Heart left ventricle (tissue), 16 donors: Measurements from ENCODE around the gene PPIF. TPM values are rescaled to one million over a fixed set of nuclear protein-coding genes. Genes with fewer than 3 reads are reported as not detected.

Experiments
- ATAC-seq, 4 donors: fragments of 200-7000 bp; cut with Tn5 transposase; one replicate each; pipeline ENCODE4 v1.9.1; 2020 to 2022; ENCODE audit warnings: moderate library complexity in 4 of 4, mild to moderate bottlenecking in 3 of 4, moderate number of reproducible peaks in 1 of 4
- DNase-seq, 5 donors: peaks; one replicate each; pipeline ENCODE4 v3.0.0-alpha.2; 2020
- H3K27ac ChIP-seq, 12 donors: fragments of 200-600 bp; sonication (generic) in 4 of 12; one replicate each; pipeline versions ENCODE4 v1.5.0 to v1.8.0; 2016 to 2022; ENCODE audit warnings: mild to moderate bottlenecking in 2 of 12
- H3K27me3 ChIP-seq, 9 donors: fragments of 200-600 bp; sonication (generic) in 2 of 9; one replicate each; pipeline versions ENCODE4 v1.5.1 to v1.8.0; 2016 to 2022; ENCODE audit warnings: mild to moderate bottlenecking in 3 of 9
- H3K36me3 ChIP-seq, 9 donors: fragments of 200-600 bp; sonication (generic) in 2 of 9; one replicate each; pipeline versions ENCODE4 v1.5.0 to v1.8.0; 2018 to 2022; ENCODE audit warnings: mild to moderate bottlenecking in 2 of 9
- H3K4me1 ChIP-seq, 12 donors: fragments of 200-600 bp; sonication (generic) in 4 of 12; one replicate each; pipeline versions ENCODE4 v1.5.0 to v1.8.0; 2016 to 2022; ENCODE audit warnings: mild to moderate bottlenecking in 3 of 12
- H3K4me3 ChIP-seq, 12 donors: fragments of 200-600 bp; sonication (generic) in 4 of 12; one replicate each; pipeline versions ENCODE4 v1.5.0 to v1.8.0; 2017 to 2022; ENCODE audit warnings: mild to moderate bottlenecking in 9 of 12, moderate library complexity in 4 of 12
- H3K9me3 ChIP-seq, 12 donors: fragments of 200-600 bp; sonication (generic) in 4 of 12; one replicate each; pipeline versions ENCODE4 v1.5.0 to v1.8.0; 2016 to 2022; ENCODE audit warnings: mild to moderate bottlenecking in 1 of 12
- POLR2A ChIP-seq, 2 donors: fragments of 450-650 bp; IDR thresholded peaks; one replicate each; pipeline ENCODE4 v1.6.1; 2017; ENCODE audit warnings: antibody characterized with exemption in 2 of 2, mild to moderate bottlenecking in 2 of 2, moderate library complexity in 2 of 2
- WGBS, 4 donors: extraction: QIAGEN DNeasy Blood & Tissue Kit in 2 of 4; methylation state at CpG; one replicate each; pipeline versions ENCODE4 v1.1.5 to v1.1.7; 2013 to 2018; 5-methylcytosine and 5-hydroxymethylcytosine counted together
- intact Hi-C, 10 donors: fragments of 100-400 bp; cut with DNase I; formaldehyde crosslinking; loops; one replicate each; pipeline versions ENCODE4 v1.11.1 to v1.14.2; 2022
- polyA plus RNA-seq, 2 donors: library from polyadenylated mRNA; stranded (reverse); fragments of 200-250 nt; gene quantifications; one replicate each; pipeline ENCODE4 v1.2.3, GENCODE V29; 2013
- total RNA-seq, 9 donors: library from RNA; depleted of rRNA in 2 of 9; stranded (reverse); fragments of >200 nt in 2 of 9; fragmentation: NEBNext Ultra II Directional in 3 of 9; extraction: Animal tissue kit (Norgen Biotek cat#: 25700) in 3 of 9; gene quantifications; one replicate each; pipeline versions ENCODE4 v1.1.0 to v1.2.4, GENCODE V29; 2016 to 2023
- TF ChIP-seq, protein P1 (sequence below), 12 donors: fragments of 200-600 bp; sonication (generic) in 4 of 12; IDR thresholded peaks; one replicate each; pipeline versions ENCODE4 v1.5.0 to v1.8.0; 2018 to 2022; ENCODE audit warnings: antibody characterized with exemption in 12 of 12, mild to moderate bottlenecking in 5 of 12
- donor health status: ischemic (EF 13 %, LVEDD 7.1; RV severe dilation, severe dysfunction).
- donor health status: healthy with polysubstance abuse.
- donor health status: DM: no; HTN: yes; CAD: no.
- donor health status: DM: no; HTN: no; CAD: no.
- donor health status: ischemic (EF 25% LVEDD 6.9; RV normal size, moderate dysfunction).
- donor health status: ischemic (EF 25% LVEDD 5.7; RV mildly dilated, moderate dysfunction).
- donor health status: healthy.
- donor health status: DM: yes; HTN: yes; CAD: no.
- donor health status: ischemic (EF 35%, LVEDD 5.7; RV mildly dilated, moderate dysfunction).
- donor health status: nonischemic (EF 11% LVEDD 7.7; RV severe dilation, severe dysfunction).
- donor health status: DM: yes; HTN: yes; CAD: no.
- donor health status: PGD.
- donor health status: ischemic (EF 29% LVEDD 5.4; RV normal size, mild dysfunction).
- donor health status: nonischemic (EF 23%, LVEDD 6.1; RV moderate dilation, normal function).

The PPIF gene
- total and polyA plus RNA-seq, 11 donors = 82.8 to 193 (median 128) TPM

DNA sequence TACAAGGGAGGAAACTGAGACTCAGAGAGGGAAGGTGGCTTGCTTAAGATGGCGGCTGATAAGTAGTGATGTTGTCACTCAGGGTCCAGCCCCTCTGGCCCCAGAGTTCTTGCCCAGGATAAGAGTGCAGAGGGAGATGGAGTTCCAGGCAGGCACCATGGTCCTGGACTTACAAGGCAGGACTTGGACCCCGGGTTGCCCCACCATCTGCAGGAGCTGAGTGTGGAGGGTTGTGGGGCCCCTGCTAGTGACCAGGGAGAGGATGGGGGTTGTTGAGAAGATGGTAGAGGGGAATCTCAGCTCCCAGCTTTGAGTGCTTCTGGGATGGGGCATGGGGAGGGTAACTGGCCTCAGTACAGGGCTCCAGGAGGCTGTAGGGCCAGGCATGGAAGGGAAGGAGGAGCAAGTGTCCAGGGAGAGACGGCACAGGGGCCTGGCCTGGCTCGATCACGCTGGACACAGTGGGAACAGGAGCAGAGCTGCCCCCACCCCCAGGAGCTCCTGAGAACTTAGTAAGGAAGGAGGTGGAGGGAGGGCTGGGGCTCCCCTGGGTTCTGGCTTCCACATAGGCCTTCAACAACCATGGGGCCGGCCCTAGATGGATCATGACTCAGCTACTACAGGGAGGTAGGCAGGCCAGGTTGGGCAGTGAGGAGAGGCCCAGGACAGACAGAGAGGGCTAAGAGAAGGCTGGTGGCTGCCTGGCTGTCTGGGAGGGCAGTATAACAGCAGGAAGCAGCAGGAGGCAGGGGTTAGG is 28.2 kb downstream of the PPIF start:
- ATAC-seq (no peak), DNase-seq (peak in 2 of 5 donors; percentile 24 to 29)
- Histone ChIP-seq H3K4me3 (no peak overlapping the region), H3K9me3 (peaks cover 0 to 15% (median 0%) of the 10 kb centered on the region in 12 donors), H3K27me3 (no peaks in the 10 kb centered on the region), H3K36me3 (no peaks in the 10 kb centered on the region), H3K27ac (no peak overlapping the region), H3K4me1 (peaks cover 2 to 26% (median 20%) of the 10 kb centered on the region in 12 donors)
- no peak for TF ChIP-seq POLR2A (IDR thresholded peaks at IDR 0.05)
- TF ChIP-seq, protein P1, sequence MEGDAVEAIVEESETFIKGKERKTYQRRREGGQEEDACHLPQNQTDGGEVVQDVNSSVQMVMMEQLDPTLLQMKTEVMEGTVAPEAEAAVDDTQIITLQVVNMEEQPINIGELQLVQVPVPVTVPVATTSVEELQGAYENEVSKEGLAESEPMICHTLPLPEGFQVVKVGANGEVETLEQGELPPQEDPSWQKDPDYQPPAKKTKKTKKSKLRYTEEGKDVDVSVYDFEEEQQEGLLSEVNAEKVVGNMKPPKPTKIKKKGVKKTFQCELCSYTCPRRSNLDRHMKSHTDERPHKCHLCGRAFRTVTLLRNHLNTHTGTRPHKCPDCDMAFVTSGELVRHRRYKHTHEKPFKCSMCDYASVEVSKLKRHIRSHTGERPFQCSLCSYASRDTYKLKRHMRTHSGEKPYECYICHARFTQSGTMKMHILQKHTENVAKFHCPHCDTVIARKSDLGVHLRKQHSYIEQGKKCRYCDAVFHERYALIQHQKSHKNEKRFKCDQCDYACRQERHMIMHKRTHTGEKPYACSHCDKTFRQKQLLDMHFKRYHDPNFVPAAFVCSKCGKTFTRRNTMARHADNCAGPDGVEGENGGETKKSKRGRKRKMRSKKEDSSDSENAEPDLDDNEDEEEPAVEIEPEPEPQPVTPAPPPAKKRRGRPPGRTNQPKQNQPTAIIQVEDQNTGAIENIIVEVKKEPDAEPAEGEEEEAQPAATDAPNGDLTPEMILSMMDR (IDR thresholded peaks at IDR 0.05) = no peak
- intact Hi-C loops = loop anchor here in 8 of 10 donors (1.0 to 10.0 kb wide), 7 partner anchors 72 to 229 kb away; partner anchors contain the start of gene ZCCHC24 (in 1 of the 8)
- 83 to 87% (median 85%) methylated on average over 6 of the region's 6 CpGs for WGBS, 4 donors

DNA sequence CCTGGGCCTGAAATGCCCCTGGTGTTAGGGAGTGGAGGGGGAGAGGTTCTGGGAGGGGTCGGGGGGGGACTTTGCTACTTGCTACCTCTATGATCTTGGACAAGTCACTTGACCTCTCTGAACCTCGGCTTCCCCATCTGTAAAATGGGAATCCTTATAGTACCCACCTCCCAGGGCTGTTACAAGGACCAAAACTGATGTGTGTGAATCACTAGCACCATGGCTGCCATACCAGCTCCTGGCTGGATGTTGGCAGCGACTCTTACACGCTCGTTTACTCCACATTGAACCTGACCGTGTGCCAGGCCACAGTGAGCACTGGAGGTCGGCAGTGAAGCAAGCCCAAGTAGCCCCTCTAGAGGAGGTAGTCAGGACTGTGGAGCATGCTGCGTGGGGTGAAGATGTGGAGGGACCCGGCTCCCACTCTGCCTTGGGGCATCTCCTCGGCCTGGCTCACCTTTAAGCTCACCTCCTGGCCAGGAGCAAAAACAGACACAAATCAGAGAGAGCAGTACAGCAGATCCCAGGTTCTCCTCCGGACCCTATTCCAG is 28.9 kb downstream of the PPIF start:
- H3K4me3 ChIP-seq = no peak overlapping the region
- TF ChIP-seq POLR2A (IDR thresholded peaks at IDR 0.05) = no peak
- TF ChIP-seq, protein P1 (IDR thresholded peaks at IDR 0.05) = no peak
- WGBS, 4 donors = 84 to 93% (median 86%) methylated on average over 9 to 11 of the region's 11 CpGs
- intact Hi-C loops = loop anchor here in 5 of 10 donors (2.0 to 10.0 kb wide), 5 partner anchors 71 to 229 kb away; partner anchors contain the start of gene ZCCHC24 (in 1 of the 5)
- peaks cover 2 to 33% (median 27%) of the 10 kb centered on the region in 12 donors for H3K4me1 ChIP-seq
- peaks cover 0 to 8% (median 0%) of the 10 kb centered on the region in 12 donors for H3K9me3 ChIP-seq
- H3K27ac ChIP-seq = no peak overlapping the region
- H3K27me3 ChIP-seq = no peaks in the 10 kb centered on the region
- H3K36me3 ChIP-seq = no peaks in the 10 kb centered on the region
- DNase-seq (peak in 1 of 5 donors; percentile 21), ATAC-seq (no peak)

DNA sequence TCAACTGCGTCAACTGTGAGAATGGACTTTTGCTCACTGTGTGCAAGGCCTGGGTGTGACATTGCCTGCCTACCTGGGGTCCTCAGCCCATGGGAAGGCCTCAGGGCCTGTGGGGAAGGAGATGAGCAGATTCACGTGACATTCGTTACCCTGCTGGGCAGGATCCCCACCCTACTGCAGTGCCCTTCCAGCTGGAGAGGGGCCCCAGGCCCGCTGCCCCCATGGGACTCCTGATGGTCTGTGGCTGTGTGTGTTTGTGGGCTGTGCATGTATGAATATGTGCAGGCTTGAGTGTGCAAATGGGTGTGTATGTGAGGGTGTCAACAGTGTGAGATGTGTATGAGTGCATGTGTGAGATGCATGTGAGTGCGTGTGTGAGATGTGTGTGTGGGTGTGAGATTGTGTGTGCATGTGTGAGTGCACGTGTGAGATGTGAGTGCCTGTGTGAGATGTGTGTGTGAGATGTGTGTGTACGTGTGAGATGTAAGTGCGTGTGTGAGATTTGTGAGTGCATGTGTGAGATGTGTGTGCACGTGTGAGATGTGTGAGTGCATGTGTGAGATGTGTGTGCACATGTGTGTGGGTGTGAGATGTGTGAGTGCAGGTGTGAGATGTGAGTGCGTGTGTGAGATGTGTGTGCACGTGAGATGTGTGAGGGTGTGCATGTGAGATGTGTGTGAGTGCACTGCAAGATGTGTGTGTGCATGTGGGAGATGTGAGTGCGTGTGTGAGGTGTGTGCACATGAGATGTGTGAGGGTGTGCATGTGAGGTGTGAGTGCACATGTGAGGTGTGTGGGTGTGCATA is 29.7 kb downstream of the PPIF start:
- Histone ChIP-seq H3K9me3 (peaks cover 0 to under 1% (median 0%) of the 10 kb centered on the region in 12 donors), H3K27me3 (no peaks in the 10 kb centered on the region), H3K4me3 (no peak overlapping the region), H3K4me1 (peaks cover 6 to 41% (median 35%) of the 10 kb centered on the region in 12 donors), H3K36me3 (no peaks in the 10 kb centered on the region), H3K27ac (no peak overlapping the region)
- no peak for ATAC-seq
- WGBS, 4 donors = 93 to 96% (median 95%) methylated on average over 12 of the region's 12 CpGs
- intact Hi-C loops = loop anchor here in 5 of 10 donors (2.0 to 10.0 kb wide), 5 partner anchors 70 to 228 kb away; partner anchors contain the start of gene ZCCHC24 (in 1 of the 5)
- no peak for TF ChIP-seq POLR2A (IDR thresholded peaks at IDR 0.05)
- TF ChIP-seq, protein P1 (IDR thresholded peaks at IDR 0.05) = no peak
- DNase-seq = peak in 1 of 5 donors; percentile 8
